ENCODE measurements around the gene GRIK5.
A peak's percentile ranks its signal among the peaks of the same experiment; 100 is the strongest.

GRIK5 gene

GRCh38 chr19:41981724-41982123, 88.3 kb downstream of the GRIK5 start:
- no peak for DNase-seq

- no peak for DNase-seq
These were observed 91.5 kb downstream of the GRIK5 start for GRCh38 chr19:41978470-41978869.

- no peak for DNase-seq
These were observed 92.1 kb downstream of the GRIK5 start for GRCh38 chr19:41977916-41978315.

GRCh38 chr19:41974652-41975051, 95.4 kb downstream of the GRIK5 start:
- no peak for DNase-seq

GRCh38 chr19:41971363-41971762, 98.6 kb downstream of the GRIK5 start:
- DNase-seq = no peak

- DNase-seq = no peak
These were observed 100.1 kb downstream of the GRIK5 start for GRCh38 chr19:41969772-41970458.

GRCh38 chr19:41968751-41969595, 101.0 kb downstream of the GRIK5 start:
- no peak for DNase-seq

- no peak for DNase-seq
These were observed 102.8 kb downstream of the GRIK5 start for GRCh38 chr19:41967054-41967783.

- DNase-seq = no peak
These were observed 104.9 kb downstream of the GRIK5 start for GRCh38 chr19:41965106-41965505.

GRCh38 chr19:41960973-41961372, 109.0 kb downstream of the GRIK5 start:
- DNase-seq = no peak

GRCh38 chr19:41959056-41960053, 110.7 kb downstream of the GRIK5 start, which contains the start of gene RABAC1:
Gene RABAC1 (minus strand): TSS chr19:41959321. CDS start chr19:41959292, 29 bp downstream.
- DNase-seq = peak; percentile 85

- DNase-seq = peak; percentile 76
These were observed 111.5 kb downstream of the GRIK5 start for GRCh38 chr19:41958367-41959055.

- peak; percentile 85 for DNase-seq
These were observed 112.1 kb downstream of the GRIK5 start for GRCh38 chr19:41957838-41958366.

GRCh38 chr19:41957161-41957837, 112.7 kb downstream of the GRIK5 start:
- DNase-seq = no peak

GRCh38 chr19:41956621-41957020, 113.4 kb downstream of the GRIK5 start:
- DNase-seq = no peak

- DNase-seq = no peak
These were observed 114.5 kb downstream of the GRIK5 start for GRCh38 chr19:41955521-41955920.

GRCh38 chr19:41951686-41952172, 118.3 kb downstream of the GRIK5 start:
- peak; percentile 47 for DNase-seq

All from NCI-H2029 (cell line).